IMR-90 (cell line): ENCODE data around the gene EEF2K. TPM values are rescaled to one million over a fixed set of nuclear protein-coding genes. Genes with fewer than 3 reads are reported as not detected.

ENCODE experiments used
- ATAC-seq: fragments of 200-7000 bp; cut with Tn5 transposase; 2 replicates; pipeline ENCODE4 v1.9.1; 2020; ENCODE audit warnings: low read depth, mild to moderate bottlenecking, moderate library complexity
- BruUV-seq: library from RNA; stranded (reverse); fragments of 400-500 nt; replicated peaks from 2 replicates; lab custom pipeline; 2021; lab: Mats Ljungman, UMichigan
- CTCF ChIA-PET: fragments of 300-600 bp; formaldehyde crosslinking; extraction: SDS; loops from one replicate; lab custom pipeline; 2021; ENCODE audit warnings: antibody characterized with exemption; lab: Yijun Ruan, JAX
- POLR2A ChIA-PET: fragments of 300-600 bp; sonication (Branson Sonifier 250); formaldehyde crosslinking; loops from one replicate; lab custom pipeline; 2022; ENCODE audit warnings: antibody characterized with exemption; ENCODE audit not compliant: unreplicated experiment; lab: Charles Lee
- DNase-seq: peaks from one replicate; pipeline ENCODE4 v3.0.0; 2013
- H2AFZ ChIP-seq: replicated peaks from 2 replicates; pipeline ENCODE3; 2013; ENCODE audit warnings: low read length, mild to moderate bottlenecking; ENCODE audit not compliant: poor library complexity
- H2AK5ac ChIP-seq: 2 replicates; pipeline ENCODE4 v1.6.1; 2013; ENCODE audit warnings: low read depth, low read length, inconsistent platforms
- H2AK9ac ChIP-seq: replicated peaks from 2 replicates; pipeline ENCODE3; 2013; ENCODE audit warnings: mild to moderate bottlenecking, low read depth, low read length, moderate library complexity; ENCODE audit not compliant: poor library complexity
- H2BK120ac ChIP-seq: 2 replicates; pipeline ENCODE4 v1.6.1; 2013; ENCODE audit warnings: low read depth, low read length, inconsistent platforms
- H2BK15ac ChIP-seq: 3 replicates; pipeline ENCODE4 v1.6.1; 2013; ENCODE audit warnings: low read depth, low read length, inconsistent platforms
- H2BK20ac ChIP-seq: 2 replicates; pipeline ENCODE4 v1.6.1; 2013; ENCODE audit warnings: low read depth, mild to moderate bottlenecking, inconsistent platforms, low read length, moderate library complexity
- H2BK5ac ChIP-seq: 2 replicates; pipeline ENCODE4 v1.6.1; 2013; ENCODE audit warnings: mild to moderate bottlenecking, low read depth, low read length, inconsistent platforms; ENCODE audit not compliant: poor library complexity, severe bottlenecking
- H3K14ac ChIP-seq: replicated peaks from 2 replicates; pipeline ENCODE4 v1.6.1; 2013; ENCODE audit warnings: low read depth, low read length, inconsistent platforms
- H3K18ac ChIP-seq: 2 replicates; pipeline ENCODE4 v1.6.1; 2013; ENCODE audit warnings: low read depth, low read length, control low read depth
- H3K23ac ChIP-seq: 2 replicates; pipeline ENCODE4 v1.6.1; 2013; ENCODE audit warnings: low read depth, low read length, inconsistent platforms
- H3K27ac ChIP-seq: 2 replicates; pipeline ENCODE4 v1.5.1; 2013; ENCODE audit warnings: mild to moderate bottlenecking, control low read depth, low read length; ENCODE audit not compliant: insufficient read depth
- H3K27me3 ChIP-seq: 2 replicates; pipeline ENCODE4 v1.6.1; 2013; ENCODE audit warnings: low read length; ENCODE audit not compliant: control insufficient read depth, insufficient read depth
- H3K36me3 ChIP-seq: 2 replicates; pipeline ENCODE4 v1.6.1; 2013; ENCODE audit warnings: low read length, mixed read lengths; ENCODE audit not compliant: control insufficient read depth, insufficient read depth
- H3K4ac ChIP-seq: 2 replicates; pipeline ENCODE4 v1.6.1; 2013; ENCODE audit warnings: low read depth, low read length, inconsistent platforms
- H3K4me1 ChIP-seq: 2 replicates; pipeline ENCODE4 v1.6.1; 2013; ENCODE audit warnings: low read length, mixed read lengths; ENCODE audit not compliant: control insufficient read depth, insufficient read depth
- H3K4me2 ChIP-seq: 2 replicates; pipeline ENCODE4 v1.6.1; 2013; ENCODE audit warnings: low read depth, mild to moderate bottlenecking, control low read depth, low read length, moderate library complexity
- H3K4me3 ChIP-seq: 2 replicates; pipeline ENCODE4 v1.5.1; 2013; ENCODE audit warnings: low read depth, mild to moderate bottlenecking, control low read depth, low read length, moderate library complexity; ENCODE audit not compliant: insufficient read depth
- H3K56ac ChIP-seq: 2 replicates; pipeline ENCODE4 v1.6.1; 2013; ENCODE audit warnings: low read length, inconsistent platforms; ENCODE audit not compliant: insufficient read depth; ENCODE audit errors: extremely low read depth
- H3K79me1 ChIP-seq, 2 experiments: 2 replicates each; pipeline ENCODE4 v1.6.1; 2013; ENCODE audit warnings: low read length in 2 of 2, inconsistent platforms in 1 of 2, low read depth in 1 of 2
- H3K9ac ChIP-seq: 2 replicates; pipeline ENCODE4 v1.6.1; 2013; ENCODE audit warnings: low read depth, low read length, control low read depth
- H3K9me1 ChIP-seq: 2 replicates; pipeline ENCODE4 v1.6.1; 2013; ENCODE audit warnings: low read length, inconsistent platforms; ENCODE audit not compliant: insufficient read depth
- H3K9me3 ChIP-seq: 2 replicates; pipeline ENCODE4 v1.6.1; 2013; ENCODE audit warnings: low read length; ENCODE audit not compliant: control insufficient read depth, insufficient read depth
- H4K20me1 ChIP-seq: 2 replicates; pipeline ENCODE4 v1.6.1; 2013; ENCODE audit warnings: low read length, inconsistent platforms; ENCODE audit not compliant: insufficient read depth
- H4K5ac ChIP-seq: 2 replicates; pipeline ENCODE4 v1.6.1; 2013; ENCODE audit warnings: mild to moderate bottlenecking, low read depth, low read length, control low read depth
- H4K8ac ChIP-seq, 2 experiments: 2 replicates each; pipeline ENCODE4 v1.6.1; 2013; ENCODE audit warnings: low read depth in 2 of 2, low read length in 2 of 2, control low read depth in 1 of 2, inconsistent platforms in 1 of 2
- H4K91ac ChIP-seq: 2 replicates; pipeline ENCODE4 v1.6.1; 2013; ENCODE audit warnings: low read depth, low read length, inconsistent platforms; ENCODE audit not compliant: insufficient read depth
- BHLHE40 ChIP-seq: fragments of 150-350 bp; IDR thresholded peaks from 2 replicates; pipeline ENCODE4 v1.6.1; 2016; ENCODE audit warnings: mild to moderate bottlenecking, low read depth, low read length
- CEBPB ChIP-seq: IDR thresholded peaks from 2 replicates; pipeline ENCODE4 v1.6.1; 2012; ENCODE audit warnings: low read depth, low read length, improper control_type of control experiment
- CHD1 ChIP-seq: IDR thresholded peaks from 2 replicates; pipeline ENCODE4 v1.6.1; 2012; ENCODE audit warnings: low read depth, low read length, improper control_type of control experiment
- ELK1 ChIP-seq: fragments of 150-350 bp; IDR thresholded peaks from 2 replicates; pipeline ENCODE4 v1.6.1; 2016; ENCODE audit warnings: low read depth, mild to moderate bottlenecking, low read length, moderate library complexity, borderline replicate concordance
- FOS ChIP-seq: fragments of 150-350 bp; IDR thresholded peaks from 2 replicates; pipeline ENCODE4 v1.6.1; 2016; ENCODE audit warnings: low read depth, low read length
- MXI1 ChIP-seq: IDR thresholded peaks from 2 replicates; pipeline ENCODE4 v1.6.1; 2012; ENCODE audit warnings: low read depth, mild to moderate bottlenecking, low read length, moderate library complexity, borderline replicate concordance
- POLR2A ChIP-seq: IDR thresholded peaks from 2 replicates; pipeline ENCODE4 v1.6.1; 2012; ENCODE audit warnings: mild to moderate bottlenecking, low read depth, low read length
- RAD21 ChIP-seq: IDR thresholded peaks from 2 replicates; pipeline ENCODE4 v1.6.1; 2012; ENCODE audit warnings: low read length, improper control_type of control experiment
- SMC3 ChIP-seq: fragments of 150-350 bp; IDR thresholded peaks from 2 replicates; pipeline ENCODE4 v1.6.1; 2016; ENCODE audit warnings: low read depth, mild to moderate bottlenecking, antibody characterized with exemption, low read length, moderate library complexity
- WGBS, 2 experiments: methylation state at CpG; one replicate each; pipeline versions ENCODE4 v1.1.5 to v1.1.7; 2013; ENCODE audit warnings: missing lambda C conversion rate in 2 of 2; ENCODE audit not compliant: insufficient read length in 1 of 2; ENCODE audit errors: extremely low coverage in 2 of 2; 5-methylcytosine and 5-hydroxymethylcytosine counted together
- dilution Hi-C: fragments of 300-500 bp; cut with HindIII; formaldehyde crosslinking; loops from one replicate; pipeline ENCODE4 v1.14.3; 2018; ENCODE audit warnings: low sequenced_read_pairs; ENCODE audit not compliant: unreplicated experiment
- in situ Hi-C: fragments of 300-500 bp; cut with MboI; formaldehyde crosslinking; loops from 3 replicates; pipeline ENCODE4 v1.14.3; 2019; ENCODE audit warnings: low sequenced_read_pairs, inconsistent platforms, mixed read lengths
- intact Hi-C: fragments of 100-400 bp; cut with micrococcal nuclease; formaldehyde crosslinking; loops from 2 replicates; pipeline ENCODE4 v1.10.0; 2022
- polyA plus RNA-seq, 3 experiments: library from polyadenylated mRNA; depleted of rRNA; stranded (reverse); fragments of >200 nt; gene quantifications; 2 replicates each; pipeline ENCODE4 v1.2.3, GENCODE V29; 2012; ENCODE audit warnings: low replicate concordance in 1 of 3
- total RNA-seq: library from RNA; depleted of rRNA; stranded (reverse); fragments of >200 nt; gene quantifications from 2 replicates; pipeline ENCODE4 v1.2.3, GENCODE V29; 2012
- TF ChIP-seq, protein P1 (sequence below): fragments of 150-350 bp; IDR thresholded peaks from 2 replicates; pipeline ENCODE4 v1.6.1; 2017; ENCODE audit warnings: mild to moderate bottlenecking, antibody characterized with exemption, low read length, low read depth

The EEF2K gene
- total and polyA plus RNA-seq, 2 of the 4 experiments (the other 2 are of a cell fraction): 9.7 to 16.5 TPM

DNA sequence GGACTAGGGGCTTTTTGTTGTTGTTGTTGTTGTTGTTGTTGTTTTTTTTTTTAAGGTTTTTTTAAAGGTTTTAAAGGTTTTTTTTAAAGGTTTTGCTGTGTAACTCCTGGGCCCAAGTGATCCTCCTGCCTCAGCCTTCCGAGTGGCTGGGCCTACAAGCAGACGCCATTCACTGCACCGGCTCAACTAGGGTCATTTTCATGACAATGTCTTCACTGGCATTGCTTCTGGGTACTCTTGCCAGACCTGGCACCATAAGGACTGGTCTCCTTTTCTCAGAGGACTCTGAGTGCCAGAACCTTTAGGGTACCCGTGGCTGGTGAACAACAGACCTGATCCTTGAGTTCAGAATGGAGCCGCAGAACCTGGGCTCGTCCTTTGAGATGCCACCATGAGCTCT lies 111.5 kb downstream of the EEF2K start:
- Histone ChIP-seq H3K56ac (no peak overlapping the region), H3K9me1 (no peaks in the 10 kb centered on the region), H2BK15ac (no peak overlapping the region), H4K8ac (no peak overlapping the region), H2AFZ (no peak overlapping the region), H2BK20ac (no peak overlapping the region), H3K9me3 (no peaks in the 10 kb centered on the region), H3K23ac (no peak overlapping the region), H2BK120ac (no peak overlapping the region), H4K20me1 (peaks cover 15% of the 10 kb centered on the region), H3K27ac (no peak overlapping the region), H3K79me1 (peaks cover 0 to 17% of the 10 kb centered on the region in 2 experiments; a peak in 2 of 4 replicates), H3K4ac (no peak overlapping the region), H3K4me2 (no peak overlapping the region), H3K4me1 (no peaks in the 10 kb centered on the region), H4K5ac (no peak overlapping the region), H2AK9ac (no peak overlapping the region), H3K9ac (no peak overlapping the region), H4K91ac (no peak overlapping the region), H3K18ac (no peak overlapping the region), H3K36me3 (peaks cover 48% of the 10 kb centered on the region), H3K4me3 (no peak overlapping the region), H3K14ac (no peak overlapping the region), H2BK5ac (no peak overlapping the region), H3K27me3 (no peaks in the 10 kb centered on the region), H2AK5ac (no peak overlapping the region)
- intact Hi-C loops (no loop called here), in situ Hi-C loops (no loop called here), dilution Hi-C loops (no loop called here)
- 100% methylated on average over 2 of the region's 6 CpGs; no CpG with 5 or more reads in 1 of the 2 experiments for WGBS, 2 experiments
- BruUV-seq: no TSS peak
- DNase-seq: no peak
- ATAC-seq: no peak
- POLR2A ChIA-PET: no interaction called here
- CTCF ChIA-PET: interaction anchor here (0.6 to 0.8 kb wide), 2 partner anchors 28 to 80 kb away, joined by 3 to 7 read pairs; no protein-coding TSS in a partner anchor
- TF ChIP-seq SMC3 (no peak), POLR2A (no peak), MXI1 (no peak), RAD21 (no peak), BHLHE40 (no peak), FOS (no peak), ELK1 (no peak), CEBPB (no peak), CHD1 (no peak)
- TF ChIP-seq, protein P1, sequence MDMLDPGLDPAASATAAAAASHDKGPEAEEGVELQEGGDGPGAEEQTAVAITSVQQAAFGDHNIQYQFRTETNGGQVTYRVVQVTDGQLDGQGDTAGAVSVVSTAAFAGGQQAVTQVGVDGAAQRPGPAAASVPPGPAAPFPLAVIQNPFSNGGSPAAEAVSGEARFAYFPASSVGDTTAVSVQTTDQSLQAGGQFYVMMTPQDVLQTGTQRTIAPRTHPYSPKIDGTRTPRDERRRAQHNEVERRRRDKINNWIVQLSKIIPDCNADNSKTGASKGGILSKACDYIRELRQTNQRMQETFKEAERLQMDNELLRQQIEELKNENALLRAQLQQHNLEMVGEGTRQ: no peak
